Activated CD8-positive, alpha-beta memory T cell treated with anti-CD3 and anti-CD28 coated beads for 4 hours (primary cell): ENCODE results near the gene SLC30A10.
"Not testable (repeated sequence)": the region's sequence is repeated elsewhere in the genome, so short reads cannot be mapped to it uniquely, and the experiment has no call there.

Experiments used
- DNase-seq, 2 donors: peaks; one replicate each; pipeline ENCODE4 v3.0.0-alpha.2; 2020; ENCODE audit warnings: low read depth in 2 of 2

Gene SLC30A10

DNA sequence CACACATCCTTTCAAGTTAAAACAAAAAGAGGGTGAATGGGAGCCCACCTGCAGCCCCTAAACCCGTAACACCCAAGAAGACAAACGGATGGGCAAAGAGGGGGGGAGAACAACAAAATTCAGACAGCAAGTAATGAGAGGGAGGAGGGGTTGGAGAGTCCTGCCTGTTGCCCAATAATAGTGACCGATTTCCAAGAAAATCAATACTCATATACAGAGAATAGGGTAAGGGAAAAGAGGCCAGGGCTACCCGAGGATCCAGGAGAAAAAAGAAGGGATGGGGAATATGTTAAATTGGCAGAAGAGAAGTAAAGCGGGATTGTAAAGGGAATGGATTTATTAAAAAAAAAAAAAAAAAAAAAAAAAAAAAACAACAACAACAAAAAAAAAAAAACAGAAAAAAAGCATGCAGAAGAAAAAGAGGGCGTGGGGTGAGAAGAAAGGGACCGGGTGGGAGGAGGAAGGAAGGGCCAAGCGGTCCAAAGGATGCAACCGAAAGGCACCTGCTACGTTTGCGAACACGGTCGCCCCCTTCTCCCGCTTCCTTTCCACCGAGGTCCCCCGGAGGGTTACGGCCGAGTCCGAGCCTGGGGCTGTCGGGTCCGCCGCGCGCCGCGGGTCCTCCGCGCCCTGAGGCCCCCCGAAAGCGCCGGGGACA, 930 bp downstream of the SLC30A10 start:
- DNase-seq, result no peak

DNA sequence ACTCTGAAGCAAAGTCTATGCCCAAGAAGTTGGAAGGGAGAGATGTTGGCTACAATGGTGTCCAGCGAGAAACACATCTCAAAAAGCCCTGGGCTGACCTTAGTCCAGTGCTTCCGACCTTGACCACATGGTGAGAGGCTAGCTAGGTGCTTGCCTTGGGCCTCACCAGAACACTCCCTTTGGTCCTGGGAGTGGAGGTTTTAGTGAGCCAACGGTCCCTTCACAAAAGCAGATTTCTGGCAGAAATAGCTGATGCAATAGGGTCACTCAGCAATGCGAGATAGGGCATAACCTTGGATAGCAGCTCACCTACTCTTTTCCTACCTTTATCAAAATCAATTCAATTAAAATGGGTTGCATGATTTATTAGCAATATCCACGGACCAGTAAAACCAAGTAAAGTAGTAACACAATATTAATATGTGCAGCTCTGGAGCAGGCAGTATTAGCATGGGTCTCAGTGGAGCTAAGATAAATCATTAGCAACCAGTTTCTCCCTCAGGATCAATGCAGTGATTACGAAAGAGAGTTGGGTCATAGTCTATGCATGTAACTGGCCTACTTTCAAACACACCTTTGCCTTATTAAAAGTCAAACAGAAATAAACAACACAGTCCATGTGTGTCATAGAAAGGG, 1.9 kb downstream of the SLC30A10 start:
- no peak for DNase-seq

DNA sequence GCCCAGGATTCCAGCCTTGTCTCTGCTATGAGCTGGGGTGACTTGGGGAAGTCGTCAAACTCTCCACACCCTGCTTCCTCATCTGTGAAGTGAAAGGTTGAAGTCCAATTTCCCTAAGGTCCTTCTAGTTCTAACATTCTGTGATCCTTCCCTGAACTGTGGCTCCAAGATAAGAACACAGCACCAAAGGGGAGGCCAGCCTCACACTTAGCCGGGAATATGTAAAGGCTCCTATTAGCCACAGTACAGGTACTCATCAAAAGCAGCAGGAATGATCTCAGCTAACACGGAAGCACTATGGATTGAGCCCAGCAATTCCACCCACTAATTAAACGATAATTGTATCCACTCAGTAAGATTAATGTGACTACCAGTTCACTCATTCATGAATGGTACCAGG, 4.0 kb downstream of the SLC30A10 start:
- no peak for DNase-seq

- DNase-seq, result no peak
These were observed 10.4 kb downstream of the SLC30A10 start for GRCh38 chr1:219917851-219918466.

- no peak for DNase-seq
These were observed 11.1 kb downstream of the SLC30A10 start for GRCh38 chr1:219917281-219917680.

DNA sequence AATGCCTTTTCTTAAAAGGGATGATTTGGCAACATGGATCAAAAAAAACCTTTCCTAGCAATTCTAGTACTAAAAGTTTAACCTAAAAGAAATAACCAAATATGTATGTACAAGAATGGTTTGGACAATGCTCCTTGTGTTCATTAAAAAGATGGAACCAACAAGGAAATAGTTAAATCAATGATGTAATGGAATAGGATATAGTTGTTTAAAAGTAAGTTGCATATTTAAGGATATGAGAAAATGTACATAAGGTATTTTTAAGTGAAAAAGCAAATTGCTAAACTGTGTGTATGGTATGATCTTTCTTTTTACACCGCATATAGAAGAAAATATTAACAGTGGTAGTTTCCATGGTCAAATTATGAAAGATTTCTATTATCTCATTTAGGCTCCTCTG, 12.1 kb downstream of the SLC30A10 start:
- no peak for DNase-seq

DNA sequence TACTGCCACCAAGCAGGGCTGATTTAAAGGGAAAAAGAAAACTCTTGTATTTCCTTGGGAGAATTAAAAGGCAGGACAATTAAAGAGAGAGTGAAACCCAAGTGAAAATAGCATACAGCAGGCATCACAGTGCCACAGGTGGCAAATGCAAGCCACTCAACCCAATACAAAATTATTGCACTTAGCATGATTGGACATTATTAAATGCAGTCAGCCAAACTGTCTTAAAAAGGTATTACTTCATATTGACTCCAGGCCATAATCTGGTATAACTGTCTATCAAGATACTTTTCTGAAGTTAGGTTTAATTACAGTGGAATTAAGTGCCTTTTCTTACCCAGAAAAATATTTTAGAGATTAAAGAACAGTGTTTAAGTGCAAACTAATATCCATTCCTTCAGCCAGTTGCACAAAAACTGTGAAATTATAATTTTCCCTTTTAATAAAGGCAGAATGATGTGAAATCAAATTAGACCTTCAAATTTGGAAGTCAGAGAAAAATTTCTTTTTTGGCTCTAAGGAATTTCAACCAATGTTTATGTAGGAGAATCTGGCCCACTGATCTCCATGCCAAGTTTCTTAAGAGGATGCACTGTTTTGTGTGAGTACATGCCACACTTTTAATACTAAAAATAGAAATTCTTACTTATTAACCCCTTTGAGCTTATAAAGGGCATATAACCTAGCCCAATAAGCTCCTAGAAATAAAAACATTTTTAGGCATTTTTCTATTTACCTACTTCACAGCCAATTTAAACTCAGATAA, 15.2 kb downstream of the SLC30A10 start:
- DNase-seq, result no peak

GRCh38 chr1:219910716-219911115, 17.6 kb downstream of the SLC30A10 start:
- DNase-seq, result no peak

- no peak for DNase-seq
These were observed 18.9 kb downstream of the SLC30A10 start for GRCh38 chr1:219909476-219909875.

DNA sequence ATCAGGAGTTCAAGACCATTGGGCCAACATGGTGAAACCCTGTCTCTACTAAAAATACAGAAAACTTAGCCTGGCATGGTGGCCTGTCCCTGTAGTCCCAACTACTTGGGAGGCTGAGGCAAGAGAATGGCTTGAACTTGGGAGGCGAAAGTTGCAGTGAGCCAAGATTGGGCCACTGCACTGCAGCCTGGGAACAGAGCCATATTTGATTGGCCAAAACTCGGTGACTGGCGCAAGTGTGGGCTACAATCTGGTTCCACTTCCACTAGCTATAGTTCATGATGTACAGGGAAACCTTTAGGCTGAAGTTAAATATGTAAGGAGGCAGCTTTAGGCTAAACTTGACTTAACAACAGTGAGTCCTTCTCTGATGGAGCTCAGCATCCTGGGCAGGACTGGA, 20.2 kb downstream of the SLC30A10 start:
- no peak for DNase-seq

- no peak for DNase-seq
These were observed 20.6 kb downstream of the SLC30A10 start for GRCh38 chr1:219907772-219908070.

DNA sequence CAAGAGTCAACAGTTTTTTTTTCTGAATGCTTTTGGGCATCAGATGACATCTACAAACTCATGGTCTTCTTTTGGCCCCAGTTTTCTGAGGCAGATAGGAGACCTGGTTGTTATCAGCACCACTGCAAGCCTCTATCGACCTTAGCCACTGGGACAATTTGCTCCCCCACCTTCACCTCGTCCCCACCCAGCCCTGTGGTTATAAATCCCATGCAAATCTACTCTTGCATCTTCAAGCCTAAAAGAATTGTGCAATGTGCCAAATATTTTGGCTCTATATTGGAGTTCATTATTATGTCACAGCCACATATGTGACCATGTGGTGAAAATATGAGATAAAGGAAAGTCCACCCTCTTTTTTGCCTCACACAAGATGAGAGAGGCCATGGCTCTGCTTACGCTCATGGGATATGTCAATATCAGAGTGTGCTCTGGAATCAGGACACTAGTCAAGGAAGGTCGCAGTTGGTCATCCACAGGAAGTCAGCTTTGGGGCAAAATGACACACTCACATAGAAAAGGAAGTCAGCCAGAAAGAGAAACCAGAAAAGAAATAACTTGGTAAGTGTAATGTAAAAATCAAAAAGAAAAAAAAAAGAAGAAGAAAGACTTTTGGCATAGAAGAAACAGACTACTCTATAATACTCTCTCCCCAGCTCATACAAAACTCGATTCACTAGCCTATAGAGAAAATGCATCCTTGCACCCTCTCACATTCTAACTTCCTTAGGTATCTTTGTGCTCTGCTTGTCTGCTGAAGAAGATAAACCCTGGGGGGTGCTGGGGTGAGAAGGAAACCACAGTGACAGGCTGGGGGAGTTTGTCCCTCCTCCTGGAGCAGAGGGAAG, 21.2 kb downstream of the SLC30A10 start:
- no peak for DNase-seq

DNA sequence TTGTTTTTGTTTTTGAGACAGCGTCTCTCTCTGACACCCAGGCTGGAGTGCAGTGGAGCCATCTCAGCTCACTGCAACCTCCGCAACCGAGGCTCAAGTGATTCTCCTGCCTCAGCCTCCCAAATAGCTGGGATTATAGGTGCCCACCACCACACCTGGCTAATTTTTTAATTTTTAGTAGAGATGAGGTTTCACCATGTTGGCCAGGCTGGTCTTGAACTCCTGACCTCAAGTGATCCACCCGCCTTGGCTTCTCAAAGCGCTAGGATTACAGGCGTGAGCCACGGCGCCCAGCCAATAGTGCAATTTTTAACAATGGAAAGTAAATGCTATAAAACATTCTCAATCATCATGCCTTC, 21.8 kb downstream of the SLC30A10 start:
- DNase-seq, result not testable (repeated sequence)

- no peak for DNase-seq
These were observed 22.8 kb downstream of the SLC30A10 start for GRCh38 chr1:219905524-219905923.

GRCh38 chr1:219904934-219905333, 23.4 kb downstream of the SLC30A10 start:
- DNase-seq, result no peak

DNA sequence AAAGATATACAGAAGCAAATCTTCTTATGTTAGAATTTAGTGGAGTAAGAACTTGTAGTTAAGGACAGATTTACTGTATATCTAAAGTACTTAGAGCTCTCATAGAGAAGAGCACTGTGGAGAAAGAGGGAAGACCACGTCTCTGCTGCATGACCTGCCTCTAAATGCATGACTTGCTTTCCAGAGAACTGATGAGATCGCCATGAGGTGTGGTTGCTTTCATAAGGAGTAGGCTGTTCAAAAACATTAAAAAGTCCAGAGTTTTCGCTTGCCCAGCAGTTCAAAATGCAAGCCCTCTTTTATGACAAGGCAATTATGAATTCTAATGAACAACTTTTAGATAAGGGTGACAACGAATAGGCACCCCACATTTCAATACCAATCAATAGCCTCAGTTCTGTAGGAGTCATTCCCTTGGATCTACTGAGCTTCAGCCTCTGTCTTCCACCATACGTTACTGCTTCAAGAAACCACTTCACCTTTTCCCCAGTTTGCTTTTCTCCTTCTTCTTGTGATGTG, 24.9 kb downstream of the SLC30A10 start:
- no peak for DNase-seq

DNA sequence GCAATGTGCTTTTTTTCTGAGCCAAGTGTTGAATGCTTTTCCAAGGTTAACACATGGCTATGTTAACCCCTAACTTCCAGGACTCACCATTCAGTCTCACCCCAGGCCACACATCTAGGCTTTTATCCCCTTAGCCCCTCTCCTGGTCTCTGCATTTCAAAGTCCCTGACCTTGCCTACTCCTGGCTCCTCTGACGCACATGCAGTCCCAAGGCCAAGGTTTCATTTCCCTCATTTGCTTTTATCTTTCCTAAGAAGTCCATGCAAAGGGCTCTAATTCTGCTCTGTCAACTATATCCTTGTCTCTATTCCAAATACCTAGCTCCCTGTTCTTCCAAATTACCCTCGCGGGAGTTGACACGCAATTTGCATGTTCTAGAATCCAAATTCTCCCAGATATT, 25.4 kb downstream of the SLC30A10 start:
- no peak for DNase-seq

GRCh38 chr1:219900882-219901281, 27.5 kb downstream of the SLC30A10 start:
- no peak for DNase-seq

- DNase-seq, result no peak
These were observed 28.2 kb downstream of the SLC30A10 start for GRCh38 chr1:219900201-219900600.

DNA sequence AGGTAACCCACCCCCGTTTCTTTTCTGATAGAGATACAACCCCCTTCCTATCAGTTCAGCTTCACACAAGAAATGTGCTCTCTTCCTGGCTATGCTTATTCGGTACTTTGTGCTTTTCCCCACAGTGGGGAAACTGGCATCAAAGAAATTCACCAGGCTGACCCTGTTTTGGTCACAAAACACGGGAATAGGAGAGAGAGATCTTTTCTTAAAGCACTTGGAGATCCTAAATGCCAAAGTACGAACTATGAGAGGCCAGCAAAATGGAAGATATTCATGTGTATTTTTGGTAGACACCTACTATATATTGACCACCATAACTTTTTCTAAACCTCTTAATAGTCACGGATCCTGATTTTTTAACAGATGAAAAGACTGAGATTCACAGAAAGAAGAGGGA, 30.0 kb downstream of the SLC30A10 start:
- no peak for DNase-seq

- DNase-seq, result no peak
These were observed 30.4 kb downstream of the SLC30A10 start for GRCh38 chr1:219897914-219898313.

DNA sequence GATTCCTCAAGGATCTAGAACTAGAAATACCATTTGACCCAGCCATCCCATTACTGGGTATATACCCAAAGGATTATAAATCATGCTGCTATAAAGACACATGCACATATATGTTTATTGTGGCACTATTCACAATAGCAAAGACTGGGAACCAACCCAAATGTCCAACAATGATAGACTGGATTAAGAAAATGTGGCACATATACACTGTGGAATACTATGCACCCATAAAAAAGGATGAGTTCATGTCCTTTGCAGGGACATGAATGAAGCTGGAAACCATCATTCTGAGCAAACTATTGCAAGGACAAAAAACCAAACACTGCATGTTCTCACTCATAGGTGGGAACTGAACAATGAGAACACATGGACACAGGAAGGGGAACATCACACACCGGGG, 36.1 kb downstream of the SLC30A10 start:
- not testable (repeated sequence) for DNase-seq
